ENCODE measurements around the gene KCNC4.

DNA sequence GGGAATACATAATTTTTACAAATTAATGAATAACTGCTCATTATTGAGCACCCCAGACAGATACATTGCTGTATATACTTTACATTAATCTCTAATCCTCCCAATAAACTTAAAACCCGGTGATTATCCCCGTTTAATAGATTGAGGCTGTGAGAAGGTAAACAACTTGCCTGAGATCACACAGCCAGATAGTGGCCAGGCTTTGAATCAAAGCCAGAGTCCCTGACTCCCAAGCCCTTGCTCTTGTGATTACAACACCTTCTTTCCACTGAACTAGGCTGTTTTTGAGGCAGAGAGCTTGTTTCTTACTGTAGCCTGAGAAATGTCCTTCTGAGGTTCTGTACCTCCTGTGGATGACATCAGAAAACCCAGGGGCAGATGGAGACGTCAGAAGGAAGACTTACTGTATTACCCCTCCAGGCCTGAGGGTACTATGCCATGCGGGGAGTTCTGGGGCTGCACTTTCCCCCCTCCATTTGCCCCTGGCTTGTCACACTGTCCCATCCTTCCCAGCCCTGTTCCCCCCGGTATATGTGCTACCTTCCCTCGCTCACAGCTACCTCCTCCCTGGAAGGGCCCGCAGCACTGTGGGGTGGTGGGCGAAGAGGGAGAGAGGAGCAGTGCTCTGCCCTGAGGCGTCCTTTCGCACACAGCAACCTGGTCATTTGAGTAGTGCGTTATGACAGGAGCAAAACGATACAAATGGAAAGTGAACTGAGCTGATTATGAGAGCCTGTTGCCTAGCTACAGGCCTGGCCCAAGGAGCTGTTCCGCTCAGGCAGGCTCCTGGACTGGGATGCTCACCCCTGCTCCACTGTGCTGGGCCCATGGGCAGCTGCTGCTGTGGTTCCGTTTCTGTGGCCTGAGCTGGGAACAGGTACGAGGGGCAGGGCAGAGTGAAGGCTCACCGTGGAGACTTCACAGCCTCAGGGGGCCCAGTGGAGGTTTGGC, 4.6 kb downstream of the KCNC4 start:
- no peak for TF ChIP-seq ZNF17 (CRISPR knock-in tag; IDR thresholded peaks at IDR 0.05)
- TF ChIP-seq, protein P1, sequence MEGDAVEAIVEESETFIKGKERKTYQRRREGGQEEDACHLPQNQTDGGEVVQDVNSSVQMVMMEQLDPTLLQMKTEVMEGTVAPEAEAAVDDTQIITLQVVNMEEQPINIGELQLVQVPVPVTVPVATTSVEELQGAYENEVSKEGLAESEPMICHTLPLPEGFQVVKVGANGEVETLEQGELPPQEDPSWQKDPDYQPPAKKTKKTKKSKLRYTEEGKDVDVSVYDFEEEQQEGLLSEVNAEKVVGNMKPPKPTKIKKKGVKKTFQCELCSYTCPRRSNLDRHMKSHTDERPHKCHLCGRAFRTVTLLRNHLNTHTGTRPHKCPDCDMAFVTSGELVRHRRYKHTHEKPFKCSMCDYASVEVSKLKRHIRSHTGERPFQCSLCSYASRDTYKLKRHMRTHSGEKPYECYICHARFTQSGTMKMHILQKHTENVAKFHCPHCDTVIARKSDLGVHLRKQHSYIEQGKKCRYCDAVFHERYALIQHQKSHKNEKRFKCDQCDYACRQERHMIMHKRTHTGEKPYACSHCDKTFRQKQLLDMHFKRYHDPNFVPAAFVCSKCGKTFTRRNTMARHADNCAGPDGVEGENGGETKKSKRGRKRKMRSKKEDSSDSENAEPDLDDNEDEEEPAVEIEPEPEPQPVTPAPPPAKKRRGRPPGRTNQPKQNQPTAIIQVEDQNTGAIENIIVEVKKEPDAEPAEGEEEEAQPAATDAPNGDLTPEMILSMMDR (CRISPR knock-in tag; IDR thresholded peaks at IDR 0.05) = no peak
- TF ChIP-seq, protein P2, sequence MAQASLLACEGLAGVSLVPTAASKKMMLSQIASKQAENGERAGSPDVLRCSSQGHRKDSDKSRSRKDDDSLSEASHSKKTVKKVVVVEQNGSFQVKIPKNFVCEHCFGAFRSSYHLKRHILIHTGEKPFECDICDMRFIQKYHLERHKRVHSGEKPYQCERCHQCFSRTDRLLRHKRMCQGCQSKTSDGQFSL (CRISPR knock-in tag; IDR thresholded peaks at IDR 0.05) = no peak
- TF ChIP-seq ZFP36 (IDR thresholded peaks at IDR 0.05; ENCODE audit: borderline replicate concordance, low read depth, low read length, partially characterized antibody) = no peak
- TF ChIP-seq RAD21 (CRISPR knock-in tag; IDR thresholded peaks at IDR 0.05) = no peak
